ENCODE data around the gene KCNJ16.

DNA sequence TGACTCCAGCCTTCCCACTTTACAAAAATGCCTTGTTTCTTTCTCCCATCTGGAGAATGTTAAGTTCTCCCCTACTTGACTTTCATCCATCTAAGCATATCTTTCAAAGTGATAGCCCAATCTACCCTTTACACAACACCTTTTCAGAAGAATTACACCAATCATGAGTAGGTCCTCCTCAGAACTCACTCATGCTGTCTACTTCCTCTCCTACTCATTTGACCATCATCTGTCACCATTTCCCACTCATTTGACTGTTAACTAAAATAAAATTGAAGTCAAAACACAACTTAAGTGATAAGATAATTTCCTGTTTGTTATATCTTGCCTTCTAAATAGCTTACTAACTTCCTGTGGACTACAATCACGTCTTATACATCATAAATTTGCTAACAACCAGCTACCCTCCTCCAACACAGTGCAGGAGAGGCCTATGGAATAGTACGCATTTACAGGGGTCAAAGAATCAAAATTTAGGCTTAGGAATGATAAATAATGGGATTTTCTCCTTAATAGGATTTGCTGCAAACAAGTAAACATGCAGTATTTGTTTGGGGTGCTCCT lies 16.1 kb downstream of the KCNJ16 start:
- TF ChIP-seq, protein P1, sequence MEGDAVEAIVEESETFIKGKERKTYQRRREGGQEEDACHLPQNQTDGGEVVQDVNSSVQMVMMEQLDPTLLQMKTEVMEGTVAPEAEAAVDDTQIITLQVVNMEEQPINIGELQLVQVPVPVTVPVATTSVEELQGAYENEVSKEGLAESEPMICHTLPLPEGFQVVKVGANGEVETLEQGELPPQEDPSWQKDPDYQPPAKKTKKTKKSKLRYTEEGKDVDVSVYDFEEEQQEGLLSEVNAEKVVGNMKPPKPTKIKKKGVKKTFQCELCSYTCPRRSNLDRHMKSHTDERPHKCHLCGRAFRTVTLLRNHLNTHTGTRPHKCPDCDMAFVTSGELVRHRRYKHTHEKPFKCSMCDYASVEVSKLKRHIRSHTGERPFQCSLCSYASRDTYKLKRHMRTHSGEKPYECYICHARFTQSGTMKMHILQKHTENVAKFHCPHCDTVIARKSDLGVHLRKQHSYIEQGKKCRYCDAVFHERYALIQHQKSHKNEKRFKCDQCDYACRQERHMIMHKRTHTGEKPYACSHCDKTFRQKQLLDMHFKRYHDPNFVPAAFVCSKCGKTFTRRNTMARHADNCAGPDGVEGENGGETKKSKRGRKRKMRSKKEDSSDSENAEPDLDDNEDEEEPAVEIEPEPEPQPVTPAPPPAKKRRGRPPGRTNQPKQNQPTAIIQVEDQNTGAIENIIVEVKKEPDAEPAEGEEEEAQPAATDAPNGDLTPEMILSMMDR (IDR thresholded peaks at IDR 0.05) = no peak
- no peak for TF ChIP-seq POLR2A (IDR thresholded peaks at IDR 0.05)

Data from esophagus squamous epithelium (tissue), 4 donors.